Measurements from ENCODE around the gene GPR33. TPM values are rescaled to one million over a fixed set of nuclear protein-coding genes. Genes with fewer than 3 reads are reported as not detected.

GPR33 gene
- polyA plus RNA-seq, 1 of the 3 experiments (the other 2 are of a cell fraction) = not detected

GRCh38 chr14:31492759-31493498 is 5.1 kb upstream of the GPR33 start:
- POLR2A ChIA-PET = no interaction called here

GRCh38 chr14:31489691-31490090 is 1.9 kb upstream of the GPR33 start:
- Histone ChIP-seq H3K4me3 (ENCODE audit: low read depth in 2 of 2, low read length in 1 of 2) (no peak overlapping the region), H3K36me3 (replicated peaks in 1 of 2; ENCODE audit: control insufficient read depth in 1 of 2, insufficient read depth in 2 of 2, low read length in 1 of 2) (no peaks in the 10 kb centered on the region), H3F3A (replicated peaks; ENCODE audit: insufficient read depth) (no peaks in the 10 kb centered on the region), H4K20me1 (ENCODE audit: insufficient read depth) (no peaks in the 10 kb centered on the region), H3K4me2 (no peak overlapping the region), H3K4me1 (ENCODE audit: control insufficient read depth in 1 of 2, insufficient read depth in 2 of 2, low read depth in 1 of 2, low read length in 1 of 2) (no peaks in the 10 kb centered on the region), H3K79me2 (ENCODE audit: insufficient read depth) (no peaks in the 10 kb centered on the region), H3K27me3 (ENCODE audit: insufficient read depth) (no peaks in the 10 kb centered on the region), H2AFZ (ENCODE audit: low read depth) (no peak overlapping the region), H3K9me3 (no peaks in the 10 kb centered on the region), H3K9ac (no peak overlapping the region), H3K9me2 (no peaks in the 10 kb centered on the region), H3K27ac (ENCODE audit: low read depth in 2 of 2, low read length in 1 of 2) (no peak overlapping the region)
- TF ChIP-seq TAF1 (IDR thresholded peaks at IDR 0.05; ENCODE audit: borderline replicate concordance, low read depth, low read length) (no peak), EP300 (IDR thresholded peaks at IDR 0.05; ENCODE audit: borderline replicate concordance in 1 of 2, low read depth in 1 of 2, low read length in 1 of 2) (no peak), TEAD4 (IDR thresholded peaks at IDR 0.05; ENCODE audit: borderline replicate concordance, insufficient read depth) (no peak), NRF1 (IDR thresholded peaks at IDR 0.05; ENCODE audit: low read depth, low read length) (no peak), FOXM1 (IDR thresholded peaks at IDR 0.05; ENCODE audit: low read depth) (no peak), USF1 (IDR thresholded peaks at IDR 0.05; ENCODE audit: borderline replicate concordance, low read depth) (no peak), RXRA (IDR thresholded peaks at IDR 0.05; ENCODE audit: borderline replicate concordance, low read depth) (no peak), SIN3A (IDR thresholded peaks at IDR 0.05; ENCODE audit: borderline replicate concordance, low read depth, low read length) (no peak), USF2 (IDR thresholded peaks at IDR 0.05; ENCODE audit: borderline replicate concordance, low read depth, low read length) (no peak), GABPA (IDR thresholded peaks at IDR 0.05; ENCODE audit: low read depth) (no peak)
- POLR2A ChIA-PET = no interaction called here
- no peak for DNase-seq
- CTCF ChIA-PET = no interaction called here

More at GRCh38 chr14:31492759-31493498, 5.1 kb upstream of the GPR33 start:
- Histone ChIP-seq H3K9me3 (no peaks in the 10 kb centered on the region), H3K4me2 (no peak overlapping the region), H3K4me1 (ENCODE audit: control insufficient read depth in 1 of 2, insufficient read depth in 2 of 2, low read depth in 1 of 2, low read length in 1 of 2) (no peaks in the 10 kb centered on the region), H3K27ac (ENCODE audit: low read depth in 2 of 2, low read length in 1 of 2) (no peak overlapping the region), H3K9me2 (no peaks in the 10 kb centered on the region), H4K20me1 (ENCODE audit: insufficient read depth) (no peaks in the 10 kb centered on the region), H3K79me2 (ENCODE audit: insufficient read depth) (no peaks in the 10 kb centered on the region), H2AFZ (ENCODE audit: low read depth) (no peak overlapping the region), H3K9ac (no peak overlapping the region), H3K27me3 (ENCODE audit: insufficient read depth) (no peaks in the 10 kb centered on the region), H3K4me3 (ENCODE audit: low read depth in 2 of 2, low read length in 1 of 2) (no peak overlapping the region), H3F3A (replicated peaks; ENCODE audit: insufficient read depth) (no peaks in the 10 kb centered on the region), H3K36me3 (replicated peaks in 1 of 2; ENCODE audit: control insufficient read depth in 1 of 2, insufficient read depth in 2 of 2, low read length in 1 of 2) (no peaks in the 10 kb centered on the region)
- DNase-seq = no peak
- CTCF ChIA-PET = interaction anchor here (0.6 to 1.0 kb wide), 2 partner anchors 11 to 762 kb away, joined by 3 to 4 read pairs; no protein-coding TSS in a partner anchor
- WGBS (ENCODE audit: low lambda C conversion rate) = 65% methylated on average over 8 of the region's 8 CpGs
- no peak for TF ChIP-seq MAX (IDR thresholded peaks at IDR 0.05; ENCODE audit: low read depth)
- TF ChIP-seq NRF1 (IDR thresholded peaks at IDR 0.05; ENCODE audit: low read depth, low read length) = no peak
- no peak for TF ChIP-seq YY1 (IDR thresholded peaks at IDR 0.05; ENCODE audit: low read depth)
- TF ChIP-seq FOXM1 (IDR thresholded peaks at IDR 0.05; ENCODE audit: low read depth) = no peak
- no peak for TF ChIP-seq MEF2A (IDR thresholded peaks at IDR 0.05; ENCODE audit: borderline replicate concordance, low read depth)
- TF ChIP-seq REST (IDR thresholded peaks at IDR 0.05; ENCODE audit: low read depth, low read length) = no peak
- TF ChIP-seq GATA2 (CRISPR knock-in tag; IDR thresholded peaks at IDR 0.05) = no peak
- TF ChIP-seq SMC3 (IDR thresholded peaks at IDR 0.05; ENCODE audit: low read depth, low read length) = no peak
